HEK293 (cell line): ENCODE data around the gene SNTG2.

Source experiments
- CTCF ChIP-seq: fragments of 450-650 bp; formaldehyde crosslinking; IDR thresholded peaks from 2 replicates; pipeline ENCODE4 v1.5.1; 2016; ENCODE audit warnings: missing biosample characterization, missing genetic modification characterization
- ZBTB21 ChIP-seq: fragments of 450-650 bp; formaldehyde crosslinking; IDR thresholded peaks from 2 replicates; pipeline ENCODE4 v1.5.1; 2017; ENCODE audit warnings: missing biosample characterization, missing genetic modification characterization
- ZNF114 ChIP-seq: fragments of 450-650 bp; formaldehyde crosslinking; IDR thresholded peaks from 2 replicates; pipeline ENCODE4 v1.5.0; 2017; ENCODE audit warnings: missing biosample characterization, missing genetic modification characterization
- ZNF274 ChIP-seq, 2 experiments: fragments of 200-500 bp in 1 of 2; fragments of 450-650 bp in 1 of 2; sonication (Bioruptor generic) in 1 of 2; formaldehyde crosslinking in 1 of 2; IDR thresholded peaks; 2 replicates each; pipeline versions ENCODE4 v1.5.1 to v1.6.1; 2014 to 2016; ENCODE audit warnings: borderline replicate concordance in 1 of 2, inconsistent platforms in 1 of 2, low read length in 1 of 2, missing biosample characterization in 1 of 2, missing genetic modification characterization in 1 of 2
- ZNF335 ChIP-seq: fragments of 450-650 bp; formaldehyde crosslinking; conservative IDR thresholded peaks from 2 replicates; pipeline ENCODE4 v1.5.1; 2016; ENCODE audit warnings: missing biosample characterization, missing genetic modification characterization
- ZNF37A ChIP-seq: fragments of 450-650 bp; IDR thresholded peaks from 2 replicates; pipeline ENCODE4 v1.5.1; 2018; ENCODE audit warnings: missing biosample characterization, missing genetic modification characterization
- ZNF521 ChIP-seq: fragments of 450-650 bp; formaldehyde crosslinking; IDR thresholded peaks from 2 replicates; pipeline ENCODE4 v1.5.1; 2017; ENCODE audit warnings: missing biosample characterization, mild to moderate bottlenecking, missing genetic modification characterization
- ZNF785 ChIP-seq: fragments of 450-650 bp; formaldehyde crosslinking; IDR thresholded peaks from 2 replicates; pipeline ENCODE4 v1.5.1; 2016; ENCODE audit warnings: missing biosample characterization, missing genetic modification characterization

- TF ChIP-seq CTCF (tag by site-specific recombination) (no peak), ZBTB21 (no peak), ZNF335 (no peak), ZNF37A (tag by site-specific recombination) (no peak), ZNF785 (tag by site-specific recombination) (no peak), ZNF521 (no peak), ZNF114 (tag by site-specific recombination) (no peak), ZNF274 (IDR thresholded peaks at IDR 0.05; ENCODE audit: low read length) (no peak), ZNF274 (tag by site-specific recombination; IDR thresholded peaks at IDR 0.05; ENCODE audit: borderline replicate concordance) (no peak)
Observed at GRCh38 chr2:963876-964275, 13.2 kb downstream of the SNTG2 start.
